Measurements from ENCODE around the gene CFAP46.

GRCh38 chr10:132867801-132868644 is 74.3 kb downstream of the CFAP46 start:
- TF ChIP-seq, protein P1, sequence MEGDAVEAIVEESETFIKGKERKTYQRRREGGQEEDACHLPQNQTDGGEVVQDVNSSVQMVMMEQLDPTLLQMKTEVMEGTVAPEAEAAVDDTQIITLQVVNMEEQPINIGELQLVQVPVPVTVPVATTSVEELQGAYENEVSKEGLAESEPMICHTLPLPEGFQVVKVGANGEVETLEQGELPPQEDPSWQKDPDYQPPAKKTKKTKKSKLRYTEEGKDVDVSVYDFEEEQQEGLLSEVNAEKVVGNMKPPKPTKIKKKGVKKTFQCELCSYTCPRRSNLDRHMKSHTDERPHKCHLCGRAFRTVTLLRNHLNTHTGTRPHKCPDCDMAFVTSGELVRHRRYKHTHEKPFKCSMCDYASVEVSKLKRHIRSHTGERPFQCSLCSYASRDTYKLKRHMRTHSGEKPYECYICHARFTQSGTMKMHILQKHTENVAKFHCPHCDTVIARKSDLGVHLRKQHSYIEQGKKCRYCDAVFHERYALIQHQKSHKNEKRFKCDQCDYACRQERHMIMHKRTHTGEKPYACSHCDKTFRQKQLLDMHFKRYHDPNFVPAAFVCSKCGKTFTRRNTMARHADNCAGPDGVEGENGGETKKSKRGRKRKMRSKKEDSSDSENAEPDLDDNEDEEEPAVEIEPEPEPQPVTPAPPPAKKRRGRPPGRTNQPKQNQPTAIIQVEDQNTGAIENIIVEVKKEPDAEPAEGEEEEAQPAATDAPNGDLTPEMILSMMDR (IDR thresholded peaks at IDR 0.05), result no peak
- TF ChIP-seq POLR2AphosphoS5 (IDR thresholded peaks at IDR 0.05; ENCODE audit: low read depth, low read length), result no peak
- no peak for TF ChIP-seq TCF7L2 (IDR thresholded peaks at IDR 0.05; ENCODE audit: low read depth, low read length)
- TF ChIP-seq SIN3A (IDR thresholded peaks at IDR 0.05; ENCODE audit: borderline replicate concordance, insufficient read depth, low read depth, low read length), result no peak
- TF ChIP-seq, protein P2, sequence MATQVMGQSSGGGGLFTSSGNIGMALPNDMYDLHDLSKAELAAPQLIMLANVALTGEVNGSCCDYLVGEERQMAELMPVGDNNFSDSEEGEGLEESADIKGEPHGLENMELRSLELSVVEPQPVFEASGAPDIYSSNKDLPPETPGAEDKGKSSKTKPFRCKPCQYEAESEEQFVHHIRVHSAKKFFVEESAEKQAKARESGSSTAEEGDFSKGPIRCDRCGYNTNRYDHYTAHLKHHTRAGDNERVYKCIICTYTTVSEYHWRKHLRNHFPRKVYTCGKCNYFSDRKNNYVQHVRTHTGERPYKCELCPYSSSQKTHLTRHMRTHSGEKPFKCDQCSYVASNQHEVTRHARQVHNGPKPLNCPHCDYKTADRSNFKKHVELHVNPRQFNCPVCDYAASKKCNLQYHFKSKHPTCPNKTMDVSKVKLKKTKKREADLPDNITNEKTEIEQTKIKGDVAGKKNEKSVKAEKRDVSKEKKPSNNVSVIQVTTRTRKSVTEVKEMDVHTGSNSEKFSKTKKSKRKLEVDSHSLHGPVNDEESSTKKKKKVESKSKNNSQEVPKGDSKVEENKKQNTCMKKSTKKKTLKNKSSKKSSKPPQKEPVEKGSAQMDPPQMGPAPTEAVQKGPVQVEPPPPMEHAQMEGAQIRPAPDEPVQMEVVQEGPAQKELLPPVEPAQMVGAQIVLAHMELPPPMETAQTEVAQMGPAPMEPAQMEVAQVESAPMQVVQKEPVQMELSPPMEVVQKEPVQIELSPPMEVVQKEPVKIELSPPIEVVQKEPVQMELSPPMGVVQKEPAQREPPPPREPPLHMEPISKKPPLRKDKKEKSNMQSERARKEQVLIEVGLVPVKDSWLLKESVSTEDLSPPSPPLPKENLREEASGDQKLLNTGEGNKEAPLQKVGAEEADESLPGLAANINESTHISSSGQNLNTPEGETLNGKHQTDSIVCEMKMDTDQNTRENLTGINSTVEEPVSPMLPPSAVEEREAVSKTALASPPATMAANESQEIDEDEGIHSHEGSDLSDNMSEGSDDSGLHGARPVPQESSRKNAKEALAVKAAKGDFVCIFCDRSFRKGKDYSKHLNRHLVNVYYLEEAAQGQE (IDR thresholded peaks at IDR 0.05; ENCODE audit: insufficient read depth in 1 of 2, low read depth in 2 of 2, low read length in 1 of 2), result no peak

All from Panc1 (cell line).